ENCODE data around the gene ZNF385C.

ZNF385C gene

DNA sequence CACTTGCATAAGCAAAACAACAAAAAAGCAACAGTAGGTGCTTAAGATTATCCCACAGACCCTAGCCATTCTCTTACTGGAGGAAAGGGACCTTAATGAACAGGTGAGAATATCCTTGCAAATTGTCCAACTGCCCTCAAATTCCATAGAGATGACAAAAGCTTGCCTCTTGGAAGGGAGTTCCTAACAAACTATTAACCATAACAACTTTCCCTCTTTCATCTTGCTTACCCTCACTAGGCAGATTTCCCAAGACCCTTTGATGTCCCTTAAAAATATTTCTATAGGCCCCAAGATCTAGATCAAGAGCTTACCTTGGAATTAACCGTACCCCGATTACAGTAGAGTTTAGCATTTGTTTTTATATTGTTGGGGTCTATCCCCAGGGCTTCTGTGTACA is 109.9 kb downstream of the ZNF385C start:
- no peak for DNase-seq (ENCODE audit: low read depth in 2 of 2)

DNA sequence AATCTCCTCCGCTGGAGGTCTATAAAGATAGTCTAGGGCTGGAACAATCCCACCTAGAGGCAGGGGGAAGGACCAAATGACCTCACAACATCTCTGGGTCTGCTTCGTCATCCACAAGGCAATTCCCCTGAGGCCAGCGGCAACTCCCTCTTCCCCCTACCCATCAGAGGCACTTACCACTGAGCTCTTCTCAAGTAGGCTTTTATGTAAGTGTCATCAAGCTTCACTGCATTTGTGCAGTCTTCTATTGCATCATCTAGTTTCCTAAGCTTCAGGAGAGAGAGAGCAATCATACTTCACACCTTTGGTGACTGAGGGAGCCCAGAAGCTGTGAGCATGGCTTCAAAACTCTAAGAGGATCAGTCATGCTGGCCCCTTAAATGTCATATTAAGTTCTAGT is 110.6 kb downstream of the ZNF385C start:
- DNase-seq (ENCODE audit: low read depth in 2 of 2): no peak

- DNase-seq (ENCODE audit: low read depth in 2 of 2): no peak
Measured at GRCh38 chr17:41986634-41987033, 111.6 kb downstream of the ZNF385C start.

GRCh38 chr17:41985919-41986318 is 112.4 kb downstream of the ZNF385C start:
- DNase-seq (ENCODE audit: low read depth in 2 of 2): no peak

- DNase-seq (ENCODE audit: low read depth in 2 of 2): no peak
Measured at GRCh38 chr17:41984454-41984853, 113.8 kb downstream of the ZNF385C start.

DNA sequence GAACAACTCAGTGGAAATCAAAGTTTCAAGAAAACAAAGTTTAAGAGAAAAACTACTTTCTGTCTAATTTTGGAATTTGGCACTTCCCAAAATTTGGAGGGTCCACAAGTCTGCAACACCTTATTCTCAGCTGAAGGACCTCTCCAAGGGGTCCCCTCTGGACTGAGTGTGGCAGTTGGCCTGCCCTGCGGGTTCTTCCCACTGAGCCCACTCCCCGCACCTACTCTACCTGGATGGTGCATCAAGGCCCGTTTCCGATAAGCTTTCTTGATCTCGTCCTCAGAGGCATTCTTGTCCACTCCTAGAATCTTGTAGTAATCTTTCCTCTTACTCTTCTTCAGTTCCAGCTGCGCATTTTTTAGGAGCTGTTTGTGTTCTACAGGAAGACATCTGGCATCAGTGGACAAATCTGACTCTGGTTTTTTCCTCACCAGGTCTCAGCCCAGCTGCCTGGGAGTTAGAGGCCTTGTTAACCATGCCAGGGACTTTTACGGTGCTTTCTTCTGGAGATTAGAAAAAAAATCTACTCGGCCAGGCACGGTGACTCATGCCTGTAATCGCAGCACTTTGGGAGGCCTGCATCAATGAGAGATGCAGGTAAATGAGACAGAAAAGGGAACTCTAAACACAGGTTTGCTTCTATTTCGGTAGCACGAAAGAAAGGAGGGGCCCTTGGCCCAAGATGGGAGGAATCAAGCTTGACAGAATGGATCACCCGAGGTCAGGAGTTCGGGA is 116.1 kb downstream of the ZNF385C start:
- DNase-seq (ENCODE audit: low read depth in 2 of 2): no peak

- DNase-seq (ENCODE audit: low read depth in 2 of 2): no peak
Measured at GRCh38 chr17:41977991-41978390, 120.3 kb downstream of the ZNF385C start.

- DNase-seq (ENCODE audit: low read depth in 2 of 2): no peak
Measured at GRCh38 chr17:41976142-41976768, 122.0 kb downstream of the ZNF385C start.
